HG03103 (cell line): Measurements from ENCODE around the gene RBM45.
"Not testable (repeated sequence)": the region's sequence is repeated elsewhere in the genome, so short reads cannot be mapped to it uniquely, and the experiment has no call there.

ENCODE experiments used
- ATAC-seq: cut with Tn5 transposase; IDR thresholded peaks from one replicate; pipeline ENCODE4 v1.9.1; 2021; ENCODE audit warnings: low read depth; ENCODE audit not compliant: unreplicated experiment

The RBM45 gene

DNA sequence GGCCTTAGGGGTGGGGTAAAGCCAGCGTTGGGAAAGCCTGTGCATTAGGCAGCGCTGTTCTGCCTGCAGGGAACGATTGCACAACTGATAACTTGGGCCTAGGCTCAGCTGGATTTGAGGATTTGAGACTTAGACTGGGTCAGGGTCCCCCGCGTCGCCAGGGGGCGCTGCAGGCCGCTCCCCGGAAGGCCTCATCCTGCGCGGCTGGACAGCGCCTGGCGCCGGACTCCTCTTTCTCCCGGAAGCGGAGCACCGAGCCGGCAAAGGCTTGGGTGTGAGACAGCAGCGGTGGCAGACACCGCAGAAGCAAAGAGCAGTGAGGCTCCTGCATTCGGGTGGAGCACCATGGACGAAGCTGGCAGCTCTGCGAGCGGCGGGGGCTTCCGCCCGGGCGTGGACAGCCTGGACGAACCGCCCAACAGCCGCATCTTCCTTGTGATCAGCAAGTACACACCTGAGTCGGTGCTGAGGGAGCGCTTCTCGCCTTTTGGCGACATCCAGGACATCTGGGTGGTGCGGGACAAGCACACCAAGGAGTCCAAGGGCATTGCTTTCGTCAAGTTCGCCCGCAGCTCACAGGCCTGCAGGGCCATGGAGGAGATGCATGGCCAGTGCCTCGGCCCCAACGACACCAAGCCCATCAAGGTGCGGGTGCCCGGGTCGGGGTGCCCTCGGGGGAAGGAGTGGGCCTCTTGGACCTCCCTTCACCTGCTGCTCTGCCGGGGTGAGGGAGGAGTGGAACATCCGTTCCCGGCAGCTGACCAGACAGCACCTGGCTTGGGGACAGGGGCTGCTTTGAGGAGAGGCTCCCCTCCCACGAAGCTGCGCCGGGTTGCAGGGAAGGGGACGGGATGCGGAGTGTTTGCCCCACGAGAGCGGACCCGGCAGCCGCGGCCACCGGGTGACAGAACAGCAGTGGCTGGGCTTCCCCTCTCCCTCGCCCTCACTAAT is at the start of gene RBM45:
TSS of gene RBM45 (plus strand) at position 236 of the 951 bp plus-strand sequence. CDS start at position 346, 110 bp downstream.
- ATAC-seq, result peak; percentile 84

DNA sequence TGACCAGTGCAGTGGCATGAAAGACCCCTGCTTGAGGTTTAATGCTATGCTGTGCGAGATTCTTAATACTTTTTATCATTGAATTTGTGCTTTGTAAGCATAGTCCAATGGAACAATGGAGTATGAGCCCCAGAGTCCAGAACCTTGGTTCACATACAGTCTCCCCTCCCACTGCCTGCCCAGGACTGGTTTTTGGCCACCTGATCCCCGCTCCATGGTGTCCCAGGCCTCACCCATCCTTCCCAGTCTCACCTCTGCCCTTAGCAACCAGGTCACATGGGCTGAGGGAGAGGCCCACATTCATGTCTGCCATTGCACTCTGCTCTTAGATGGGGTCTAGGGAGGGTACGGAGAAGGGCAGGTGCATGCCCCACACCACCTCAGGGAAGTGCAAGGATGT is 45.9 kb upstream of the RBM45 start:
- no peak for ATAC-seq

- no peak for ATAC-seq
Observed at GRCh38 chr2:178066890-178067669, 45.2 kb upstream of the RBM45 start.

GRCh38 chr2:178068823-178069454 is 43.3 kb upstream of the RBM45 start:
- no peak for ATAC-seq

GRCh38 chr2:178069551-178069950 is 42.7 kb upstream of the RBM45 start:
- no peak for ATAC-seq

GRCh38 chr2:178070824-178071223 is 41.4 kb upstream of the RBM45 start:
- no peak for ATAC-seq

- ATAC-seq, result no peak
Observed at GRCh38 chr2:178072000-178072382, 40.2 kb upstream of the RBM45 start.

DNA sequence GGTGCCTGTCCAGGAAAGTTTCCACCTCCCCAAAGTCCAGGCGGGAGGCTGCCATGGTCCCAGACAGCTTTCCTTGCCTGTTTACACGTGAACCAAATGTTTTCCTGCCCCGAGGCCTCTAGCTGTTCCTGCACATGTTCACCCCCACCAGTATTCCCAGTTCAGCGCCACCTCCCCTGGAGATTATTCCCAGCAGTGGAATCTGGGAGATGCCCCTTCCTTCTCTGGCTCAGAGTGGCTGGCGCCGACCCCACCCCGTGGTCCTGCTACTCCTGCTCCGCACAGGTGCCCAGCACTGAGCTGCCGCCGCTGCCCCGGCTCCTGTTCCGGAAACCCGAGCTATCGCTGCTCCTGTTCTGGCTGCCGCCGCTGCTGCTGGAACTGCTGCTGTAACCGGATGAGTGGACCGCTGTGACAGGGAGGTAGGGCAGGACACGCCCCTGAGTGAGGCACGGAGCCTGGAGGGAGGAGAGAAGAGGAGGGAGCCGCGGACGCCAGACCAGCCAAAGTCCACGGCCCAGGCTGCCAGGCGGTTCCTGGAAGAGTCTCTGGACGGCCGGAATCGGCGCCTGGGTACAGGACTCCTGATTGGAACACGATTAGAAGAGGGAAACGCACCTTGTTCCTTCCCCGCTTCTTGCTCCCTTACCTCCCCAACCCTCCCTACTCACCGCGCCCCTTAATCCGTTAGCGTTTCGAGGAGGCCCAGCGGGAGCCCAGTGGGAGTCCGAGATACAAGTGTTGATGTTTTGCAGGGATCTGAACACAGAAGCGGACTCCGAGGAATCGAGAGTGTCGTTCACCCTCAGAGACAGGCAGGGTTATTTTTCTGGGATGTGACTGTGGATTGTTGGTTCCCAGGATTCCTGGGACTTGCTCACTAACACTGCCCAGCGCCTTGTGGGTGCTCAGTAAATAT is 39.6 kb upstream of the RBM45 start, which contains the start of gene PDE11A:
TSS of gene PDE11A (minus strand) at position 395 of the 919 bp plus-strand sequence. CDS start at position 55, 340 bp downstream.
- no peak for ATAC-seq

DNA sequence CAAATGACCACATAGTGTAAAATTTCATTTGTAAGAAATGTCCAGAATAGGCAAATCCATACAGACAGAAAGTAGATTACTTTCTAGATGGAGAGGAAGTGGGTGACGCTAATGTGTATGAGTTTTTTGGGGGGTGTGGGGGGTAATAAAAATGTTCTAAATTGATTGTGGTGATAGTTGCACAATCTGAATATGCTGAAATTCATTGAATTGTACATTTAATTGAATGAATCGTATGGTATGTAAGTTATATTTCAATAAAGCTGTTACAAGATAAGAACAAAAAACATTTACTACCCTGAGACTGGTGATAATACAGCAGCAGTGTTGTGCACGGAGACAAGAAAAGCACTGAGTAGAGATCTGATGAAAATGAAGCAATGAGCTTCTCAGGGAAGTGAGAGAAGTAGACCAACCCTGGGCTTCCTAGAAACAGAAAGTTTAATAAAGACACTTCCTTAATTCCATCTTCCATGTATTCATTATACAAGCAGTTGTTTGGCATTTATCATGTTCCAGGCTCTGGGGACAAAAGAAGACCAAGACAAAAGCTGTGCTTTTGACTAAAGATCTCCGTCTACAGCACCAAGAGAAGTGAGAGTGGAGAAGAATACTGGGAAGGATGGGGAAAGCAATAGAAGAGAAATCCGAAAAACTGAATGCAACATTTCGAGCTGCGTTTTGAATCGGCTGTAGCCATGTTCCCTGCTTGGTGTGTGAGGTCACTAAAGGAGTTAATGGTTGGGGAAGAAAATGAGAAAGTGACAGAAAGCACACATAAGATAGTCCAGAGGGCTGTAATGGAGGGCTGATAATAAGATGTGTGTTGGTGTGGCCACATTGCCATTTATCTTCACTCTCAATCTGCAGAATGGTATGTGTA is 37.9 kb upstream of the RBM45 start:
- no peak for ATAC-seq

DNA sequence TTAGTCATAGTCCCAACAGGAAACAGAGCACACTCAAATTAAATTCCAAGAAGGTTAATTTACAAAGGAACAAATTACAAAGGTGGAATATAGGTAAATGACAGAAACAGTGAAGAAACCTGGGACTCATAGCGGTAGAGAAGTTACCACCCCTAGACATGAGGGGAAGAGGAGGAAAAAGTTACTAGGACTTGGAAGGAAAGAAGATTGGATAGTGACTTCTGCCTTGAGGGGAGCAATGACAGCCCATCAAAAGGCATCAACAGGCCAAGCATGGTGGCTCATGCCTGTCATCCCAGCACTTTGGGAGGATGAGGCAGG is 37.3 kb upstream of the RBM45 start:
- ATAC-seq, result no peak

DNA sequence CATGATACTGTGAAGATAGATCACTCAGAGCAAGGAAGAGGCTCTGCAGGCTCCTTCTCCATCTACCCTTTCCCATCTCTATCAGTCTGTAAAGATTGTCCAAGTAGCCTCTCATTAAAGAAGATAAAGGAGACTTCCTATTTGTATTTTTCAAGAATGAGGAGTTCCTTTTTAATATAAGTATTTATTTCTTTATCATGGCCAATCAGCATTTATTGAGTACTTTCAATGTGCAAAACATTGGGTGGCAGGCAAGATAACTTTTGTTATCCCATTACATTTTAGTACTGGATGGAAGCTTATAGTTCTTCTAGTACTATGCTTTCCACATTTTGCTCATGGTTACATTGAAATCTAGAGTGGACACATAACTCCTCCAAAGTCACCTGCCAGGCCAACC is 36.1 kb upstream of the RBM45 start:
- ATAC-seq, result no peak

GRCh38 chr2:178079279-178079678 is 33.0 kb upstream of the RBM45 start:
- not testable (repeated sequence) for ATAC-seq

- no peak for ATAC-seq
Observed at GRCh38 chr2:178082408-178083045, 29.7 kb upstream of the RBM45 start.

DNA sequence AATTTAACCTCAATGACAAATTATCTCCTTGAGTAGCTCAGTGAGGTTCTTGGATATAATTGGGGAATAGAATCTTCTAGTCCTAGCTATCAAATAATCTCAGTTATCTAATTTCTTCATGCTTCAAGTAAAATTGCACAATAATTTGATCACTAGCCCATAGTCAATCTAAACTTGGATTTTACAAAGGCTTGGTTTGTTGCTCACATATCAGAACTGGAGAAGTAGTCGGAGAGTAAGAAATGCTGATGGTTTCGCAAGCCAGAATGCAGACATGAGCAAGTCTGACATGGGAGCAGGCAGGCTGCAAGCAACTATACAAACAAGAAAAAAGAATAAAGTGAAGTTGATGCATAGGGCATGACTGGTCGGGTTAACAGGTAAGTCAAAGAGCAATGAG is 28.0 kb upstream of the RBM45 start:
- ATAC-seq, result no peak

DNA sequence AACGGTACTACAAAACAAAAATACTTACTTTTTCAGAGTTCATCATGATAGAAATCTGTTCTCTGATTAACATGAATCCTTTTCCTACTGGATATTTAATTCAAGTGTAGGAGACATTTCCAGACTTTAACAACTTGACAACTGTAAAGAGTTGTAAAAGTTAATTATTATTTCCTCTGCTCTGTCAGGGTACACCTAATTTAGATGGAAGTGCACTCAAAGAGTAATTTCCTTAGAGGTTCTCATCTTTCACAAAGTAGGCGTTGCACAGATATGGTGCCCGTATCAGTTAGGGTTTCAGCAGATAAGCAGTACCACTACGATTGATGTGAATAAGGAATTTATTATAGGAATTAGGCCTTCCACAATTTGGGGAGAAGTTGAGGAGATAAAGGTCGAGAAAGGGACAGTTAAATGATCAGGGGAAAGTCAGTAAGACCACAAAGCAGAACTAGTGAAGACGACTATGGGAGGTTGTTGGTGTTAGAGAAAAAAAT is 23.4 kb upstream of the RBM45 start:
- ATAC-seq, result no peak

- ATAC-seq, result no peak
Observed at GRCh38 chr2:178093471-178093870, 18.8 kb upstream of the RBM45 start.

GRCh38 chr2:178101321-178102079 is 10.7 kb upstream of the RBM45 start:
- ATAC-seq, result no peak

DNA sequence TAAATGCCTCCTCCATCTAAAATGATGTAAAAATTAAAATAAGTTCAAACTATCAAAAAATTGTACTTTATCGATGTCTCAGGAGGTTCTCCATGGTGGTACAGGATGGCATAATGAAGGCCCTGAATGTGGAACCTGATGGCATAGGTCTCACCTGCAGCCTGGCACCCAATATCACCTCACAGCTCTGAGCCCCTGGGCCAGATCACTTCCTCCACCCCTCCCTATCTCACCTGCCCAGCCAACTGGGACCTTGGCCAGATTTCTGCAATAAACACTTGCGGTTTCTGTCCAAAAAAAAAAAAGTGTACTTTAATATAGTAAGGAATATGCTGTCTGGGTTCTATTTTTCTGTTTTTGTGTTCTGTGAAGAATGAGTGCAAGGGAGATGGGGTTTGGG is 6.7 kb upstream of the RBM45 start:
- no peak for ATAC-seq
